ENCODE data around the gene ZNF792. TPM values are rescaled to one million over a fixed set of nuclear protein-coding genes. Genes with fewer than 3 reads are reported as not detected.

The ZNF792 gene
- total RNA-seq, 4 donors from 2014 or later = 7.3 to 17.3 (median 7.7) TPM

GRCh38 chr19:35006999-35007365 lies 43.0 kb upstream of the ZNF792 start:
- TF ChIP-seq, protein P1, sequence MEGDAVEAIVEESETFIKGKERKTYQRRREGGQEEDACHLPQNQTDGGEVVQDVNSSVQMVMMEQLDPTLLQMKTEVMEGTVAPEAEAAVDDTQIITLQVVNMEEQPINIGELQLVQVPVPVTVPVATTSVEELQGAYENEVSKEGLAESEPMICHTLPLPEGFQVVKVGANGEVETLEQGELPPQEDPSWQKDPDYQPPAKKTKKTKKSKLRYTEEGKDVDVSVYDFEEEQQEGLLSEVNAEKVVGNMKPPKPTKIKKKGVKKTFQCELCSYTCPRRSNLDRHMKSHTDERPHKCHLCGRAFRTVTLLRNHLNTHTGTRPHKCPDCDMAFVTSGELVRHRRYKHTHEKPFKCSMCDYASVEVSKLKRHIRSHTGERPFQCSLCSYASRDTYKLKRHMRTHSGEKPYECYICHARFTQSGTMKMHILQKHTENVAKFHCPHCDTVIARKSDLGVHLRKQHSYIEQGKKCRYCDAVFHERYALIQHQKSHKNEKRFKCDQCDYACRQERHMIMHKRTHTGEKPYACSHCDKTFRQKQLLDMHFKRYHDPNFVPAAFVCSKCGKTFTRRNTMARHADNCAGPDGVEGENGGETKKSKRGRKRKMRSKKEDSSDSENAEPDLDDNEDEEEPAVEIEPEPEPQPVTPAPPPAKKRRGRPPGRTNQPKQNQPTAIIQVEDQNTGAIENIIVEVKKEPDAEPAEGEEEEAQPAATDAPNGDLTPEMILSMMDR (IDR thresholded peaks at IDR 0.05; ENCODE audit: low read depth) = no peak

DNA sequence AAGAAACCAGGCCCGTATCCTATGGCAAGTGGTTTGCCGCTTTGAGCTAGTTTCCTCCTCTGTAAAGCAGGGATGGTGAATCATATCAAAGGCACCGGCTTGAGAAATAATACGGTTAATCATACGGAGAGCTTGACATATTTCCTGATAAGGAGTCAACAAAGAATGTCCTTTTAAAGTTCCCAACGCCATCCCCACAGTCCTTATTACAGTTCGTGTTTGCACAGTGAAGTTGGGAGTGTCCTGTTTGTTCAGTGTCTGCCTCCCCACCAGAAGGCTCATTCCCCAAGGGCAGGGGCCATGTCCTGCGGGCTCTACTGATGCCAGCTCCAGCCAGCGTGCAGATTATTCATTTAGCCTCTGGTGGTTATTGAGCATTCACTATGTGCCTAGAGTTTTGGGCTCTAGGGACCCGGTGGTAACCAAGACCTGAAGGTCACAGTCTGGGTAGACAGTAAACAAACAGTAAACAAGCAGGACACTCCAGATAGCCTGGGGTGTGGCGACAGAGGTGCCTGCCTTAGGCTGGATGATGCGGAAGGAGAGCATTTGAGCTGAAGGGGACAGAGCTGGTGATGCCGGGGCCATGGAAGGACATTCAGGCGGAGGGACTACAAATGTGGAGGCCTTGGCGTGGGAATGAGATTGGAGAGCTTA lies 42.4 kb upstream of the ZNF792 start:
- TF ChIP-seq, protein P1 (IDR thresholded peaks at IDR 0.05; ENCODE audit: low read depth) = no peak

- TF ChIP-seq, protein P1 (IDR thresholded peaks at IDR 0.05; ENCODE audit: low read depth) = no peak
Observed at GRCh38 chr19:35005256-35005977, 41.4 kb upstream of the ZNF792 start.

- TF ChIP-seq, protein P1 (IDR thresholded peaks at IDR 0.05; ENCODE audit: low read depth) = no peak
Observed at GRCh38 chr19:35004517-35005255, 40.7 kb upstream of the ZNF792 start.

DNA sequence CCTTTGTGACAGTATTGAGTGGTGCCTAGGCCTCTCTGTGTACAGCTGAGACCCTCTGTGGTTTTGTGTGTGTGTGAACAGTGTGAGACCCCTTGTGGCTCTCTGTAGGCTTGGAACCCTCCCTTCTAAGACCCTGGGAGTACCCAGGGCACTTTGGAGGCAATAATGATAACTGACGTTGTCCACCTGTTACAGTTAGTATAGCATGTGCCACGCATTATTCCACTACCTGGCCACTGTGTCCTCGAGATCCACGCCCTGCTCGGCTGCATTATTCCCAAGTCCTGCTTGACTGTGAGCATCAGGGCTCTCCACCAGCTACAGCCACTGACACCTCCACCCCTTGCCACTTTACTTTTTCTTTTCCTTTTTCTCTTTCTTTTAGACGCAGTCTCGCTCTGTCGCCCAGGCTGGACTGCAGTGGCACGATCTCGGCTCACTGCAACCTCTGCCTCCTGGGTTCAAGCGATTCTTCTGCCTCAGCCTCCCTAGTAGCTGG lies 38.1 kb upstream of the ZNF792 start:
- TF ChIP-seq, protein P1 (IDR thresholded peaks at IDR 0.05; ENCODE audit: low read depth) = no peak

- TF ChIP-seq, protein P1 (IDR thresholded peaks at IDR 0.05; ENCODE audit: low read depth) = no peak
Observed at GRCh38 chr19:35000647-35001501, 36.8 kb upstream of the ZNF792 start.
